Effector CD4-positive, alpha-beta T cell (primary cell): ENCODE measurements around the gene KLC1.
"Not testable (repeated sequence)": the region's sequence is repeated elsewhere in the genome, so short reads cannot be mapped to it uniquely, and the experiment has no call there.

Experiments
- DNase-seq: peaks from one replicate; pipeline ENCODE4 v3.0.0-alpha.2; 2020

Gene KLC1

GRCh38 chr14:103662591-103662990 lies 33.6 kb downstream of the KLC1 start:
- DNase-seq, result no peak

GRCh38 chr14:103663506-103663905 lies 34.5 kb downstream of the KLC1 start:
- no peak for DNase-seq

DNA sequence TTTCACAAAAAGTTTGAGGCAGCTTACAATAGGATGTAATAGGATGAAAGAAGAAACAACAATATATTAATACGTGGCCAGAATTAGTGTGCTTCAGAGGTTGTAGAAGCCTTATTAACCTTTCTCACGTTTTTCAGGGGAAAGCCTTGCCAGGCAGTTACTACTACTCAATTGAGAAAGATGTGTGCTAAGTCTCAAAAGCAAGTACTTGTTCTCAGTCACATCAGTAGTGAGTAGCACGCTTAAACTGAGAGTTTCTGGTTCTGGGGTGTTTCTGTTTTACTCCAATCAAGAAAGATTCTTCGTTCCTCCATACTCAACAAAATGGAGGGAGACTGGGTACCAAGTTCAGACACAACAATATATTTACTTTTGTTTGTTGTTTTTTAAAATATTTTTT lies 38.7 kb downstream of the KLC1 start:
- DNase-seq, result no peak

DNA sequence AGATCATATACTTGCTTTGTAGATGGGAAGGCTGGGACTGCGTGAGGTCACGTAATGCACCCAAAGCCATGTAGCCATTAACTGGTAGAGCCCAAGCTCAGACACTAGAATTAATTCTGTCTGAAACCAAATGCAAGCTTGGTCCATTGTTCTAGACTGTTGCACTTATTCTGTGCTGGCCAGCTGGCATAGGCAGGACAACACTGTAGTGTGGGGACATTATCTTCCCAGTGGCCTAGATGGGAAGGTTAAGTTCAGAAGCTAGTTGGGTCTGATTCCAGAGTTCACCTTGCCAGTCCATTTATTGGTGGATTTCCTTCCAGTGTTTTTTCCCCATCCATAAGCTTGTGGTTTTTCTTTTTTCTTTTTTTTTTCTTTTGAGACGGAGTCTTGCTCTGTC lies 39.1 kb downstream of the KLC1 start:
- no peak for DNase-seq

- no peak for DNase-seq
Observed at GRCh38 chr14:103669370-103669769, 40.4 kb downstream of the KLC1 start.

DNA sequence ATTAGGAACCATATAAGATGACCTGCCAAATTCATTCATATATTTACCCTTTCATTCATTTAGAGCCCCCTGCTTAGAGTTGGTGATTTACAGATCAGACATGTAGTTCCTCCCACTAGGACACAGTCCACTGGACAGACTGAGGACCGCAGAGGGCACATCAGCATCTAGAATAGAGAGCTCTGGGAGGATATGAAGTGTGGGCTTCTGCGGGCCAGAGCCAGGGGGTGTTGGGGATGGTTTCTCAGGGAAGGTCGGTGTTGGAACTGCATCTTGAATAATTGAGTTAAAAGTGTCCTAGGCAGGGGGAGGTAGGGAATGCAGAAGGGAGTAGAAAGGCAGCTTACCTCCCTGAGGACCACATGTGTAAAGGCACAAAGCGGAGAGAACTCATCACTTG lies 42.9 kb downstream of the KLC1 start:
- DNase-seq, result no peak

GRCh38 chr14:103675957-103676356 lies 46.9 kb downstream of the KLC1 start:
- DNase-seq, result no peak

GRCh38 chr14:103676881-103677675 lies 48.1 kb downstream of the KLC1 start:
- no peak for DNase-seq

GRCh38 chr14:103679351-103679750 lies 50.3 kb downstream of the KLC1 start:
- no peak for DNase-seq

GRCh38 chr14:103680491-103681231 lies 51.6 kb downstream of the KLC1 start:
- DNase-seq, result no peak

GRCh38 chr14:103683139-103683538 lies 54.1 kb downstream of the KLC1 start:
- DNase-seq, result no peak

GRCh38 chr14:103684471-103684870 lies 55.5 kb downstream of the KLC1 start:
- DNase-seq, result no peak

DNA sequence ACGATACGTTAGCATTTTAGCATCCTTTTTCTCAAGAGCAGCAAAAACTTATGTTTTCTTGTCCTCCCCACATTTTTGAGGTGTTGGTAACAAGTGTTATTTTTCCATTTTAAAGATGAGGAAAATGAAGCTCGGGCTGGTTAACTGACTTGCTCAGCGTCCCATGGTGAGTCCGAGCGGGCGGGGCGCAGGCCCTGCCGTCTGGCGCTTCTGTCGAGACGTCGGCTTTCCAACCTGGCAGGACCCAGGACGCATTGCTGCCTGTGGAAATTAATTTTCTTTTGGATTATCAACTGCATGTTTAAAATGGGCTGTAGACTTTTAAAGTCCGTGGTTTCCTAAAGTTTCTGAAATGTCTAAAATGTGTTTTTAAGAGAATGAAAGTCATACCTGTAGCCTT lies 55.9 kb downstream of the KLC1 start:
- no peak for DNase-seq

DNA sequence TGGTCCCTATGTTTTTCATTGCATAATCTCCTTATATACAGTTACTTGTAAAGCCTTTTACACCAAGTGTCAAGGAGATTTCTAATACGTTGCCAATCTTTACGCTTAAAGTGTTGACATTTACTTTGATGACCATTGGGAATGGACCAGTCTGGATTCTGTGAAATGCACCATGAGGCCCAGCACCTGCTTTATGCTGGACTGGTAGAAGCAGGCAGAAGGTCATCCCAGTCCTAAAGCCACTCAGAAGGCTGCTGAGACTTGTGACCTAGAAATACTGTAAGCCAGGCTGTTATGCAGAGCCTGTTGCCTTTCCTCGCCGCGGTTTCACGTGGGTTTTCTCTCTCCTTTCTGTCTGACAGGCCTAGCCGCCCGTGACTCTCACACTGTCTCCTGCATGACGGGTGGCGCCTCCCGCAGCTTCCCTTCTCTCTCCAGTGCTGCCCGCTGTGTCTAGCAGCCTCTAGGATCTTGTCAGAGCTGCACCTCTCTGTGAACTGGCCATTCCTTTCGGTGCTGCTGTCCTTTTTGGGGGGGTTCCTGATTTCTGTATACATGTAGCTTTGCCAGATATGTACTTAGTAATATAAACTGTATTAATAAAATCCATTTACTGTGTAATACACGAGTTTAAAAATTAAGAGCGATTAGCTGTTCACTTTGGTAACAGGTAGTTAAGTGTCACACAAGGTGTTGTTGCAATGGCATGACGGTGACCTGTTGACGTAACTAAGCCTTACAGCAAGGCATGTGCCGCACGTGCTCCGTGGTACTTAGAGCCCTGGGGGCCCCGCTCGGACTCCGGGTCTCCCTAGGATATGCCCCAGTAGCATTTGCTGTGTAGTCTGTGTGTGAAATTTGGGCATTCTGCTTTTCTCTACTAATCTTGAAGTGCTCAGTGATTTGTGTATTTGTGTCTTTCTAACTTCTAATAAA lies 56.5 kb downstream of the KLC1 start:
- DNase-seq, result no peak

DNA sequence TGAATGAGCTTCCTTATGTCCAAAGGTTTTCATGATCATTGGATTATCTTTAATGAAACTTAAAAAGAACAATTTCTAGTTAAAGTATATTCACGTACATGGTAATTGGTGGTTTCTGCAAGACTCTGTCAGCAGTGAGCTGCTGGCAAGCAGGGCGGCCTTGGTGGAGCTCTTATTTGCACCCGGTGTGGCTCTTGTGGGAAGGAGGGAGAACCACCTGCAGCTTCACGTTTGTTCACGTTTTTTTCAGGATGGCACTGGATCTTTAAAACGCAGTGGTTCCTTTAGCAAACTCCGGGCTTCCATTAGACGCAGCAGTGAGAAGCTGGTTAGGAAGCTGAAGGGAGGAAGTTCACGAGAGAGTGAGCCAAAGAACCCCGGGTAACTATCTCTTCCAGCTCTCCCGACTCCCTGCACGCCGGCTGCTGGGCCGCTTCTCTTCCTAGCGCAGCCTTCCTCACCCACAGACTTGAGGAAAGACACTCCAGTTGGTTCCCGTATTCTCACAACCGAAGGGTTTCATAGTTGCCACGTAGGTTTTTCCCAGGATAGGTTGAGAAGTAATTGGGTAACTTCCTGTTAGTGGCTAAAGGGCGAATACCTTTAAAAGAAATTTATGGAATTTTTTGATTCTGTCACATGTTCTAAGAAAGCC lies 57.9 kb downstream of the KLC1 start:
- DNase-seq, result no peak

DNA sequence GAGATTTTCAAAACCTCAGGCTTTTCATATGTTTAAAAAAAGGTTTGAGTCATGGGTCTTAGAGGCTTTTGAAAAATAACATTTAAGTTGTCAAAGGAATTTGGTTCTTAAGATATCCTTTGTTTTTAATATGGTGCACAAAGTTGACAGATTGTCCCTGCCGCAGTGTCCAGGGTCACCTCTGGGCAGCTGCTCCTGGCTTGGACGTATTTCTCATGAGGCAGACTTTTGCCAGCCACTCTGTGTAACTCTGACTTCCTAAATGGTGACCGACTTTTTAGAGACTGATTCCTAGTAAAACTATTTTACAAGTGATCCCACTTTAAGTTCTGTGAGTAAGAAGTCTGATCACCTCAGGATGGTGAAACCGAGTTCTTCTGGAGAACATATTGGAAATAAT lies 58.7 kb downstream of the KLC1 start:
- no peak for DNase-seq

DNA sequence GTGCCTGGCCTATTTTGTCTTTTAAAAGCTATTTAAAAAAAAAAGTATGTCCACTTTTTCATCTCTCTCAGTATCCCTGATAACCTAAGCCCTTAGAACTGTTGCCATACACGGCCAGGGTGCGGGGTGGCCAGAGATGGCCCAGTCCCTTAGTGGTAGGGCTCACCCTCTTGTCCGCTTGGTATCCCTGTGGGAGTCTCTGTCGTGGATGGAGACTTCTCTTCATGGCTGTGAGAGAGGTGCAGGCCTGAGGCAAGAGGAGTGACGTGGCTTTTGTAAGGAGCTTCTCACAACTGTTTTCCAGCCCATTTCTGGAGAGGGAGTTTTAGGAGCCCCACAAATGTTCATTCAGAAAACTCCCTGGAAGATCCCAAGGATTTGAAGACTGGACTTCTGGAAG lies 59.4 kb downstream of the KLC1 start:
- no peak for DNase-seq

GRCh38 chr14:103688906-103689902 lies 60.2 kb downstream of the KLC1 start:
- no peak for DNase-seq

- no peak for DNase-seq
Observed at GRCh38 chr14:103690332-103690731, 61.3 kb downstream of the KLC1 start.

GRCh38 chr14:103691655-103692054 lies 62.6 kb downstream of the KLC1 start:
- DNase-seq, result not testable (repeated sequence)

- DNase-seq, result no peak
Observed at GRCh38 chr14:103692159-103692558, 63.1 kb downstream of the KLC1 start.
